Fibroblast of skin of right biceps (primary cell): ENCODE data around the gene CNTROB.

Experiments used
- DNase-seq: peaks from one replicate; pipeline ENCODE4 v3.0.0-alpha.2; 2013

CNTROB gene

DNA sequence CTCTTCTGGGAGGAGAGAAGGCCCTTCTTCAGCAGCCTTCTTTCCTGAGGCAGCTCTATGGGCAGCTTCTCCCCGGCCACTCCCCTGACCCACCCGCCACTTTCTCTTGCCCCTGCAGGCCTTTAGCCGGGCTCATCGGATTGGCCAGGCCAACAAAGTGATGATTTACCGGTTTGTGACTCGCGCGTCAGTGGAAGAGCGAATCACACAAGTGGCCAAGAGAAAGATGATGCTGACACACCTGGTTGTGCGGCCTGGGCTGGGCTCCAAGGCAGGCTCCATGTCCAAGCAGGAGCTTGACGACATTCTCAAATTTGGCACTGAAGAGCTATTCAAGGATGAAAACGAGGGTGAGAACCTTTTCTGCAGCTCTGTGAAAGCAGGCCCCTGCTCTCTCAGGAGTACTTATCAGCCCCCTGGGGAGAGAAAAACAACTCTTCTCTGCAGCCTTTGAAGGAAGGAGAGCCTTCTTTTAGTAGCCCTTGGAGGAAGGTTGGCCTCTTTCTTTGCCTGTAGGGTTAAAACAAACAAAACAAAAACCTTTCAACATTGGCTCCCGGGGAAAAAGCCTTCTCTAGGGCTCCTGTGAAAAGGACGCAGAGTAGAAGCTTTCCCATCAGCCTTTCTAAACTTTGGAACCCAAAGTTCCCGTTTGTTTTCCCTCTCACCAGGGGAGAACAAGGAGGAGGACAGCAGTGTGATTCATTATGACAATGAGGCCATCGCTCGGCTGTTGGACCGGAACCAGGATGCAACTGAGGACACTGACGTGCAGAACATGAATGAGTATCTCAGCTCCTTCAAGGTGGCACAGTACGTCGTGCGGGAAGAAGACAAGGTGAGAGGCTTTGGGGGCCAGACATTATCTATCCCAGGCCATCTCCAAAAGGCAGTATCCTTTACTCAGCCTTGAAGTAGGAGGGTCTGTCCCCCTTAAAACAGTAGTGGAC, 28.6 kb upstream of the CNTROB start:
- DNase-seq: no peak

DNA sequence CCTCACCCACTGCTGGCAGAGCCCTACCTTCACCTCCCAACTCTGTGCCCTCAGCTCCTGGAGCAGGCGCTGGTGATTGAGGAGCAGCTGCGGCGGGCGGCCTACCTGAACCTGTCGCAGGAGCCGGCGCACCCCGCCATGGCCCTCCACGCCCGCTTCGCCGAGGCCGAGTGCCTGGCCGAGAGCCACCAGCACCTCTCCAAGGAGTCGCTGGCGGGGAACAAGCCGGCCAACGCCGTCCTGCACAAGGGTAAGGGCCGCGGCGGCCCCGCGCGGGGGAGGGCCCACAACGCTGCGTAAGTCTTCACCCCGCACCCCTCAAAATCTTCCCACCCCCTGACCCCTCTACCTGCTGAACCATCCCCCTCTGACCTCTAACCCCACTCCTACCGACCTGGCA, 22.9 kb upstream of the CNTROB start:
- no peak for DNase-seq

- no peak for DNase-seq
Observed at GRCh38 chr17:7910281-7910680, 21.7 kb upstream of the CNTROB start.

- no peak for DNase-seq
Observed at GRCh38 chr17:7910711-7911110, 21.3 kb upstream of the CNTROB start.

DNA sequence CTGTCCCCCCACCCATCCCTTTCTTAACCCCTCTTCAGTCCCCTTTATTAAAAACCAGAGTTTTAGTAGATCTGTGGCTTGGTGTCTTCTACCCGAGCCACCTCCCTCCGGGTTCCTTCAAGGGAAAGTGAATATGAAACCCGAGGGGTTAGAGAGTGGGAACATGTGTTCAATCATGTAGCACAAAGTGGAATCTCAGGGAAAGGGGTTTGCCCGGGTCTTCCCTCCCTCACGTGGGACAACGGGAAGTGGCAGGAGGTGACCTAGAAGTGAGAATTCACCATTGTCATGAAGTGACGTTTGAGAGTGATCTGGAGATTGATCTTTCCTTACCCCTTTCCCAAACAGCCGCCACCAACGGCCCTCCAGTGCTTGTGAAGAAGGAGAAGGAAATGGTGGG, 20.9 kb upstream of the CNTROB start:
- no peak for DNase-seq

DNA sequence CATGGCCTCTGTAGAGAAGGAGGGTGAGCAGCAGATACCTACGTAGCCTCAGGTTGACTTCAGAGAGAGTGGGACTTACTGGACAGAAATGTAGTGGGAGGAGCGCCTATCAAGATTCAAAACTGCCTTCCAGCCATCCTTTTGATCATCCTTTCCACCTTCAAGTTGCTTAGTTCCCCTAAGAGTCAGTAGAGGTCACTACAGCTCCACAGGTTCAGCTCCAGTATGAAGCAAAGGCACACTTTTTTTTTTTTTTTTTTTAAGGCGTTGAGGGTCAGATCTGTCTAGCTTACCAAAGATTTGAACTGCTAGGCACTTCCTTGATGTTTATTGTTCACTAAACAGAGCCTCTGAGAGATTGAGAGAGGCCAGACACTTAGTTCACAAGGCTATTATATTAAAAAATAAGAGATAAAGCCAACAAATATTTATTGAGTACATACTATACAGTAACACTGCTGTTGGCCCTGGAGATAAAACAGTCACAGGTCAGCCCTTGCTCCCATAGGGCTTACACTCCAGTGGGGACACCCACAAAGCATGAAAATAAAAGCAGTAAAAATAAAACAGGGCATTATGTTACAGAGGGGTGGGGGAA, 19.0 kb upstream of the CNTROB start:
- peak; percentile 76 for DNase-seq

GRCh38 chr17:7915179-7915610, 16.8 kb upstream of the CNTROB start:
- no peak for DNase-seq

- peak; percentile 98 for DNase-seq
Observed at GRCh38 chr17:7915611-7916384, 16.2 kb upstream of the CNTROB start, which contains the start of gene RNF227. Gene RNF227 (minus strand): TSS chr17:7916289. CDS start chr17:7916195, 94 bp downstream.

DNA sequence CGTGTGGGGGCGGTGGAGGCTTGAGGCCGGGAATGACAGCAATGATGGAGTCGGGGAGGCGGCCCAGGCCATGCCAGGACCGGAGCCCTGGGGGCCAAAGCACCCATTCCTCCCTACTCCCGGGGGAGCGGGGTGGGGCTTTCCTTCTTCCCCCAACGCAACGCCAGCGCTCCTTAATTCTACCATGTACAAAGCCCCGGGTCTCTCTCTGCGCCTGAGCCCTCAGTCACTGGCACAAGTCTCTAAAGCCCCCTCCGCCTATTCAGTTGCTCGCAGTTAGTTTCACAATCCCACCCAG, 15.7 kb upstream of the CNTROB start:
- no peak for DNase-seq

- DNase-seq: peak; percentile 46
Observed at GRCh38 chr17:7916808-7917207, 15.2 kb upstream of the CNTROB start.

DNA sequence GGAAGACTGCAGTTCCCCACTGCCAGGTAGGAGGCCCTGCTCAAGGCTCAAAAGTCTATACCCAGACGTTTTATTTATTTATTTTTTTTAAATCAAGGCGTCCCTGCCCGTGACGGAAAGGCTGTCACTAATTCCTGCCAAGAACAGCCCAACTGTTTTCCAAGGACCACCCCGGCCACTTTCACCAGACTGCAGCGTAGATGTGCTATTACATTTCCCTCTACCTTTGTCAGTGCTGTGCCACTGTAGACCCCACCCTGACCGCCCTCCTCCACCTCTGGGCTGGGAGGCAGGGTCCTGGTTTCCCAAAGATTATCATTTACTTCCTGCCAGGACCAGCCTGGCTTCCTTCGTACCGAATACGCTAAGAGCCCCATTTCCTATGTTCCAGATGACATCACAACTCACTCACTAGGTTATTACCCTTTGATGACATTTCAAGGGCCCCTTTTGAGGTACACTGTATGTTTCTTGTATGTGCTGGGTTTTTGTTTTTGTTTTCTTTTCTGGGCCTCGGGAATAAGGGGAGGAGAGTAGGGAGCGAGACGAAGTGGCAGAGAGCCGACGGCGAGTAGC, 9.6 kb upstream of the CNTROB start:
- DNase-seq: no peak

DNA sequence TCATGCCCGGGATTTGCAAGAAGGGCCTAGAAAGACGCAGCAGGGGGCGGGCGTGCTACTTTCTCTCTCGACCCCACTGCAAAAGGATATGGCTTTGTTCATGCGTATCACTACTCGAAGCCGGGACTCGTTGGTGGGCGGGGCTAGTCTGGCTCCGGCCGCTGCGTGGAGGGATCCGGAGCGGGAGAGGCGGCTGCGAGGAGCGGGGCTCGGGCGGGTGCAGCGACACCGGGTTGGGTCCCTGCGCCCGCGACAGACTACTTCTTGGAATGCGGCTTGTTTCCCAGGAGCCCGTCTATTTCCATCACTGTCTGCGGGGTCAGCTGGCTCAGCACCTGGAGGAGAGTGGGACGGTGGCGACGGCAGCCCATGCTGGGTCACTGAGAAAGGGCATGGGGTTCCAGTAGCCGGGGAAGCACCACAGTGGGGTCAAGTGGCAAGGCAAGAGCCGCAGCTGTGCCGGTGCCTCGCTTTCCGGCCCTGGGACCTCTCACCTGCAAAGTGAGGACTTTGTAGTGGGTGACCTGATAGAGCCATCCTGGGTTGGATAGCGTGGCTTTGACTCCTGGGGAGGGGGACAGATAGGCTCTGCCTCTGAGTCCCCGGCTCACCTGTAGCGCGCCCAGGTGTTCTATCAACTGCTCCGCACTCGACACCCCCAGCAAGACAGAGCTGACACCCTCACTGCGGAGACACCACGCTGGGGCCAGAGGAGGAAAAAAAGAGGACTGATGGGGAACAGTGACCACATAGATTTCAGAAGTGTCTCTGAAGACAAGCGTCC, 9.0 kb upstream of the CNTROB start:
- peak; percentile 85 for DNase-seq

GRCh38 chr17:7927596-7927995, 4.4 kb upstream of the CNTROB start:
- no peak for DNase-seq

GRCh38 chr17:7929158-7930023, 2.6 kb upstream of the CNTROB start, which contains the start of gene KCNAB3:
Gene KCNAB3 (minus strand): TSS chr17:7929856. CDS start chr17:7929435, 421 bp downstream.
- DNase-seq: peak; percentile 79

DNA sequence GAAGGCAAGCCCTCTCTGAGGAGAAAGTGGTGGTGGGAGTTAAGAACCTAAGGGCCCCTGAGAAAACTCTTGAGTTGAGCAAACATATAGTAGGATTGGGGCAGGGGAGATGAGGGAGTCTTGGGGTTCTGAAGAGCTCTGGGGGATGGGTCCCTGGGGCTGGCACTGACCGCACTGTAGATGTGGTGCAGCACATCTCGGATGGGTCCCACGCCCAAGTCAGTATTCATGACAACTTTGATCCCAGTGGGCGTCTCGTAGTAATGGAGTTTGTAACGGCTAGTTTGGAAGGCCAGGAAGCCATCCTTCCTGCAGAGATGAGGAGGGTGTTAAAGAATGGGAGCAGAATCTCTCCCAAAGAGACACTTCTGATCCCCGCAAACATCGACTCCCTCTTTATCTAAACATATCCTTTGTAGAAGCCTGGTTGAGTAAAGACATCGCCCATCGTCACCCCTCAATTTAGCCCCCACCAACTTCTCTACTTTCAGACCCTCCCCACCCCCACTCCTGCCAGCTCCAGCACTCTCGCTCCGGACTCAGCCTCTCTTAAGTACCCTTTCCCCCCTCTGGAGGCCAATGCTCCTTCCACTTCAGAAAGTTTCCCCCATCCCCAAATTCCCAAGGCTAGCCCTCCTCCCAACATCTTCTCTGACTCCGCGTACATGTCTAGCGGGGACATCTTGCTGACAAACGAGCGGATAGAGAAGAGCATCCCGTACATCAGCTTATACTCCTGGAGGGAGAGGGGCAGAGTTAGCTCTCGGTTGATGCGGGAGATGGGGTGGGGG, 970 bp upstream of the CNTROB start:
- DNase-seq: no peak

DNA sequence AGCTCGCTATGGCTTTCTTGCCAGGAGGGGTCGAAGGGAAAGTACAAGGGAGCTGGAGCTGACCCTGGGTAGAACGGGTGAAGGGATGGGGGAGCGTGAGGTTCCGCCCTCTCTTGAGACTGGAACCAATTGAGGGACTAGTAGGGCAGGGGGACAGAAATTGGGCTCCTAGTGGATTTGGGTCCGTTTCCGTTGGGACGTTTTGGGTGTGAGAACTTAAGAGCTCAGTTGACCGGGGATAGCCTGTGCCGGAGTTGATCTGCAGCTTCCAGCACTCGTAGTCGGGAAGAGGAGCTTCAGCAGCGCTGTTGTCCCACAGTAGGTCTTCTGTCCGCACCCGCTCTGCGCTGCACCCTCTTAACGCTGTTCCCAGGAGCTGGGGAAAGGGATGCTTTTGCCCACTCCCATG, 481 bp downstream of the CNTROB start:
- DNase-seq: peak; percentile 23

DNA sequence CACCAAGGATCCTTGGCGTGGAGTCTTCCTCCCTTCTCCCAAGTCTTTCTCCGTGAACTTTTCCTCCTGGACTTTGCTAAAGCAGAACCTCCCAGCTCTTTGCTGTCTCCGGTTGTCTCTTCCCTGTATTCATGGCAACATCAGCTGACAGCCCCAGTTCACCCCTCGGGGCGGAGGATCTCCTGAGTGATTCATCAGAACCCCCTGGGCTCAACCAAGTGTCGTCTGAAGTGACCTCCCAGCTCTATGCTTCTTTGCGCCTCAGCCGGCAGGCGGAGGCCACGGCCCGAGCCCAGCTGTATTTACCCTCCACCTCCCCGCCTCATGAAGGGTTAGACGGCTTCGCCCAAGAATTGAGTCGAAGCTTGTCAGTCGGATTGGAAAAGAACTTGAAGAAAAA, 943 bp downstream of the CNTROB start:
- peak; percentile 68 for DNase-seq

GRCh38 chr17:7935859-7936258, 3.9 kb downstream of the CNTROB start:
- no peak for DNase-seq

GRCh38 chr17:7940034-7940433, 8.0 kb downstream of the CNTROB start:
- no peak for DNase-seq

GRCh38 chr17:7940743-7941142, 8.7 kb downstream of the CNTROB start:
- no peak for DNase-seq
